Cardiac fibroblast (primary cell): ENCODE data around the gene GOLGA8B.
"Not testable (repeated sequence)": the region's sequence is repeated elsewhere in the genome, so short reads cannot be mapped to it uniquely, and the experiment has no call there.

Source experiments
- DNase-seq, 2 donors: peaks; one replicate each; pipeline versions ENCODE4 v3.0.0 to v3.0.0-alpha.2; 2010; ENCODE audit warnings: low read depth in 2 of 2
- H3K4me3 ChIP-seq, 2 donors: replicated peaks in 1 of 2; 1 replicate in 1 of 2; 2 replicates in 1 of 2; pipeline ENCODE4 v1.5.1; 2011; ENCODE audit warnings: low read depth in 2 of 2, low read length in 2 of 2, mild to moderate bottlenecking in 2 of 2, moderate library complexity in 1 of 2
- CTCF ChIP-seq: IDR thresholded peaks from one replicate; pipeline ENCODE4 v1.5.1; 2011; ENCODE audit warnings: low read depth, mild to moderate bottlenecking, low read length, inconsistent platforms

Gene GOLGA8B

GRCh38 chr15:34598799-34599585 lies 15.5 kb upstream of the GOLGA8B start:
- H3K4me3 ChIP-seq, result no peak overlapping the region
- no peak for TF ChIP-seq CTCF
- DNase-seq, result no peak

- TF ChIP-seq CTCF, result no peak
- H3K4me3 ChIP-seq, result no peak overlapping the region
- DNase-seq, result no peak
Observed at GRCh38 chr15:34597316-34597715, 13.9 kb upstream of the GOLGA8B start.

GRCh38 chr15:34594361-34594760 lies 10.9 kb upstream of the GOLGA8B start:
- H3K4me3 ChIP-seq, result no peak overlapping the region
- TF ChIP-seq CTCF, result no peak
- DNase-seq, result no peak

- DNase-seq, result no peak
- no peak for TF ChIP-seq CTCF
- H3K4me3 ChIP-seq, result no peak overlapping the region
Observed at GRCh38 chr15:34591306-34591705, 7.9 kb upstream of the GOLGA8B start.

GRCh38 chr15:34588046-34588674 lies 4.7 kb upstream of the GOLGA8B start:
- peak overlapping the region in 1 of 2 donors; percentile 37 for H3K4me3 ChIP-seq

GRCh38 chr15:34585966-34586365 lies 2.5 kb upstream of the GOLGA8B start:
- DNase-seq, H3K4me3 ChIP-seq: not testable (repeated sequence)

More at GRCh38 chr15:34588046-34588674, 4.7 kb upstream of the GOLGA8B start:
- peak; percentile 85 to 88 for DNase-seq
- TF ChIP-seq CTCF, result peak; percentile 80

GRCh38 chr15:34584996-34585395 lies 1.5 kb upstream of the GOLGA8B start:
- TF ChIP-seq CTCF, result no peak
- H3K4me3 ChIP-seq, result no peak overlapping the region
- DNase-seq, result no peak
